HepG2 (cell line): ENCODE results near the gene LYST. TPM values are rescaled to one million over a fixed set of nuclear protein-coding genes. Genes with fewer than 3 reads are reported as not detected.

ENCODE experiments used
- ATF1 ChIP-seq: IDR thresholded peaks from 2 replicates; pipeline ENCODE4 v1.6.1; 2016; ENCODE audit warnings: mild to moderate bottlenecking, control low read depth
- ATM ChIP-seq: fragments of 450-650 bp; IDR thresholded peaks from 2 replicates; pipeline ENCODE4 v1.7.1; 2017; ENCODE audit warnings: mild to moderate bottlenecking, borderline replicate concordance
- CBX5 ChIP-seq: sonication (generic); formaldehyde crosslinking; IDR thresholded peaks from 2 replicates; pipeline ENCODE4 v1.4.0; 2020; ENCODE audit warnings: missing genetic modification reagents, borderline replicate concordance
- HCFC1 ChIP-seq: fragments of 150-350 bp; IDR thresholded peaks from 2 replicates; pipeline ENCODE4 v1.6.1; 2014; ENCODE audit warnings: low read depth, low read length
- IKZF4 ChIP-seq: sonication (generic); formaldehyde crosslinking; IDR thresholded peaks from 2 replicates; pipeline ENCODE4 v1.5.1; 2020; ENCODE audit warnings: borderline replicate concordance, mild to moderate bottlenecking, low read depth, missing genetic modification reagents; ENCODE audit errors: not compliant biosample characterization
- KLF13 ChIP-seq: sonication (generic); formaldehyde crosslinking; IDR thresholded peaks from 2 replicates; pipeline ENCODE4 v1.4.0; 2020; ENCODE audit warnings: mild to moderate bottlenecking, missing genetic modification reagents
- RBM22 ChIP-seq: fragments of 200-400 bp; formaldehyde crosslinking; optimal IDR thresholded peaks from 2 replicates; pipeline ENCODE3; 2017; ENCODE audit warnings: mild to moderate bottlenecking, low read length, moderate library complexity
- SOX5 ChIP-seq: IDR thresholded peaks from 2 replicates; pipeline ENCODE4 v1.6.1; 2016; ENCODE audit warnings: borderline replicate concordance
- TCF7 ChIP-seq: sonication (generic); IDR thresholded peaks from 2 replicates; pipeline ENCODE4 v1.6.1; 2016; ENCODE audit warnings: antibody characterized with exemption, low read depth
- ZNF101 ChIP-seq: sonication (generic); formaldehyde crosslinking; IDR thresholded peaks from 2 replicates; pipeline ENCODE4 v1.4.0; 2020; ENCODE audit warnings: mild to moderate bottlenecking, low read depth, missing genetic modification reagents, borderline replicate concordance
- ZNF24 ChIP-seq: fragments of 450-650 bp; IDR thresholded peaks from 2 replicates; pipeline ENCODE4 v1.6.1; 2017; ENCODE audit warnings: antibody characterized with exemption, mild to moderate bottlenecking
- ZNF274 ChIP-seq: sonication (generic); formaldehyde crosslinking; IDR thresholded peaks from 2 replicates; pipeline ENCODE4 v1.5.1; 2020; ENCODE audit warnings: mild to moderate bottlenecking, missing genetic modification reagents
- ZNF572 ChIP-seq: sonication (generic); formaldehyde crosslinking; IDR thresholded peaks from 2 replicates; pipeline ENCODE4 v1.5.1; 2020; ENCODE audit warnings: mild to moderate bottlenecking, missing genetic modification reagents
- ZNF577 ChIP-seq: sonication (generic); formaldehyde crosslinking; IDR thresholded peaks from 2 replicates; pipeline ENCODE4 v1.4.0; 2020; ENCODE audit warnings: mild to moderate bottlenecking, low read depth, missing genetic modification reagents, borderline replicate concordance
- ZNF776 ChIP-seq: sonication (generic); formaldehyde crosslinking; IDR thresholded peaks from 2 replicates; pipeline ENCODE4 v1.4.0; 2020; ENCODE audit warnings: mild to moderate bottlenecking, missing genetic modification reagents
- ZNF83 ChIP-seq: sonication (generic); formaldehyde crosslinking; IDR thresholded peaks from 2 replicates; pipeline ENCODE4 v1.4.0; 2020; ENCODE audit warnings: missing genetic modification reagents, mild to moderate bottlenecking, borderline replicate concordance
- ZNF850 ChIP-seq: sonication (generic); formaldehyde crosslinking; conservative IDR thresholded peaks from 2 replicates; pipeline ENCODE4 v1.9.0; 2021; ENCODE audit warnings: mild to moderate bottlenecking, missing genetic modification reagents
- ZSCAN20 ChIP-seq: sonication (generic); formaldehyde crosslinking; IDR thresholded peaks from 2 replicates; pipeline ENCODE4 v1.4.0; 2020; ENCODE audit warnings: missing genetic modification reagents, mild to moderate bottlenecking, borderline replicate concordance
- polyA plus RNA-seq, 8 experiments: library from polyadenylated mRNA; depleted of rRNA in 3 of 8; stranded (reverse) in 7 of 8; unstranded in 1 of 8; fragments of >200 nt; fragmentation: Illumina TruSeq in 4 of 8; extraction: Trizol in 4 of 8; gene quantifications; 2 replicates each; pipeline versions ENCODE4 v1.2.1 to v1.2.3, GENCODE V29; 2011 to 2016; ENCODE audit warnings: low read depth in 4 of 8, missing spikeins in 1 of 8, mixed read lengths in 1 of 8; ENCODE audit not compliant: insufficient read depth in 1 of 8
- total RNA-seq, 5 experiments: library from RNA; depleted of rRNA; stranded (reverse); fragments of >200 nt; fragmentation: Illumina TruSeq; extraction: Trizol; gene quantifications; 2 replicates each; pipeline ENCODE4 v1.2.3, GENCODE V29; 2016; ENCODE audit warnings: low read depth in 1 of 5
- TF ChIP-seq, protein P1 (sequence below): sonication (generic); formaldehyde crosslinking; IDR thresholded peaks from 2 replicates; pipeline ENCODE4 v1.5.0; 2020; ENCODE audit warnings: mild to moderate bottlenecking, missing genetic modification reagents, borderline replicate concordance
- TF ChIP-seq, protein P2 (sequence below): sonication (generic); formaldehyde crosslinking; IDR thresholded peaks from 2 replicates; pipeline ENCODE4 v1.8.0; 2022; ENCODE audit warnings: low read depth, missing genetic modification reagents
- TF ChIP-seq, protein P3 (sequence below): IDR thresholded peaks from 2 replicates; pipeline ENCODE4 v1.6.1; 2012; ENCODE audit warnings: low read depth, low read length, improper control_type of control experiment

The LYST gene
- total and polyA plus RNA-seq, 2 of the 13 experiments (the other 11 are each of a cell fraction or from before 2014, with no cell fraction given), result 0.91 to 2.5 TPM

DNA sequence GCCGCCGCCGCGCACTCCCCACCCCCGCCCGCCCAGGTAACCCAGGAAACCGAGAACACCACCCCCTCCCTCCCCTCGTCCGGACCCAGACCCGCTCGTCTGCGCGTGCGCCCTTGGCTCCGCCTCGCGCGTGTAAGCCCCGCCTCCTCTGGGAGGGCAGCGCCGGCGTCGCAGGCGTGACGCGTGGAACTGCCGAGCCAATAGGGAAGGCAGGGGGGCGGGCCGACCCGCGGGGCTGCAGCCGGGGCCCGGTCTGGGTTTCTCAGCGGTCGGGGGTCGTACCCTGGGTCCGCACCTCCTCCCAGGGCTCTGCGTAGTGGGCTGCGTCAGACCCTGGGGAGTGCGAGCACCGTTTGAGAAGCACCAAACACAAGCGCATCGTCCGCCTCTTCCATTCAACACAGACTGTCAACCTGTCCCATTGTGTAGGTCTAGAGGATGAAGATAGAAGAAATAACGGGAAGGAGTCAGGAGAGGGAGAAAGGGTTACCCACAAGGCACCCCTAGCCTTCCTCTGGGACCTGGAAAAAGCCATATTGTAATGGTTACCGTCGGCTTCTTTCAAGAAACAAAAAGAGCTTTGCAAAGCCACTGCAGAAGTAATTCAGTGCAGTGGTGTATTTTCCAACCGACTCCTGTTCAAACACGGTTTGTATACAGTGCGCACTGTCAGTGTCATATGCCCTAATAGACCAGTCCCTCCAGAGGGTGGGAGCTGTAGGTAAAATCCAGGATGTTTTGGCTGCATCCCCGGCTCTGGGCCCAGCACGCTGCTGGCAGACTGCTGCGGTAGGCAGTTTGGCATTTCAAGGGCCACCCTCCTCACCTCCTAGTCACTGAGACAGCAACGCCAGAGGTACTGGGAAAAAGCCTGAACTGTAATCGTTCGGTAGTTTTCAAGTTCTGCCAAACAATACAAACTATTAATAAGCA, 473 bp upstream of the LYST start (continued):
- TF ChIP-seq, protein P1, sequence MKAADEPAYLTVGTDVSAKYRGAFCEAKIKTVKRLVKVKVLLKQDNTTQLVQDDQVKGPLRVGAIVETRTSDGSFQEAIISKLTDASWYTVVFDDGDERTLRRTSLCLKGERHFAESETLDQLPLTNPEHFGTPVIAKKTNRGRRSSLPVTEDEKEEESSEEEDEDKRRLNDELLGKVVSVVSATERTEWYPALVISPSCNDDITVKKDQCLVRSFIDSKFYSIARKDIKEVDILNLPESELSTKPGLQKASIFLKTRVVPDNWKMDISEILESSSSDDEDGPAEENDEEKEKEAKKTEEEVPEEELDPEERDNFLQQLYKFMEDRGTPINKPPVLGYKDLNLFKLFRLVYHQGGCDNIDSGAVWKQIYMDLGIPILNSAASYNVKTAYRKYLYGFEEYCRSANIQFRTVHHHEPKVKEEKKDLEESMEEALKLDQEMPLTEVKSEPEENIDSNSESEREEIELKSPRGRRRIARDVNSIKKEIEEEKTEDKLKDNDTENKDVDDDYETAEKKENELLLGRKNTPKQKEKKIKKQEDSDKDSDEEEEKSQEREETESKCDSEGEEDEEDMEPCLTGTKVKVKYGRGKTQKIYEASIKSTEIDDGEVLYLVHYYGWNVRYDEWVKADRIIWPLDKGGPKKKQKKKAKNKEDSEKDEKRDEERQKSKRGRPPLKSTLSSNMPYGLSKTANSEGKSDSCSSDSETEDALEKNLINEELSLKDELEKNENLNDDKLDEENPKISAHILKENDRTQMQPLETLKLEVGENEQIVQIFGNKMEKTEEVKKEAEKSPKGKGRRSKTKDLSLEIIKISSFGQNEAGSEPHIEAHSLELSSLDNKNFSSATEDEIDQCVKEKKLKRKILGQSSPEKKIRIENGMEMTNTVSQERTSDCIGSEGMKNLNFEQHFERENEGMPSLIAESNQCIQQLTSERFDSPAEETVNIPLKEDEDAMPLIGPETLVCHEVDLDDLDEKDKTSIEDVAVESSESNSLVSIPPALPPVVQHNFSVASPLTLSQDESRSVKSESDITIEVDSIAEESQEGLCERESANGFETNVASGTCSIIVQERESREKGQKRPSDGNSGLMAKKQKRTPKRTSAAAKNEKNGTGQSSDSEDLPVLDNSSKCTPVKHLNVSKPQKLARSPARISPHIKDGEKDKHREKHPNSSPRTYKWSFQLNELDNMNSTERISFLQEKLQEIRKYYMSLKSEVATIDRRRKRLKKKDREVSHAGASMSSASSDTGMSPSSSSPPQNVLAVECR (CRISPR knock-in tag), result peak; percentile 39
- TF ChIP-seq, protein P2, sequence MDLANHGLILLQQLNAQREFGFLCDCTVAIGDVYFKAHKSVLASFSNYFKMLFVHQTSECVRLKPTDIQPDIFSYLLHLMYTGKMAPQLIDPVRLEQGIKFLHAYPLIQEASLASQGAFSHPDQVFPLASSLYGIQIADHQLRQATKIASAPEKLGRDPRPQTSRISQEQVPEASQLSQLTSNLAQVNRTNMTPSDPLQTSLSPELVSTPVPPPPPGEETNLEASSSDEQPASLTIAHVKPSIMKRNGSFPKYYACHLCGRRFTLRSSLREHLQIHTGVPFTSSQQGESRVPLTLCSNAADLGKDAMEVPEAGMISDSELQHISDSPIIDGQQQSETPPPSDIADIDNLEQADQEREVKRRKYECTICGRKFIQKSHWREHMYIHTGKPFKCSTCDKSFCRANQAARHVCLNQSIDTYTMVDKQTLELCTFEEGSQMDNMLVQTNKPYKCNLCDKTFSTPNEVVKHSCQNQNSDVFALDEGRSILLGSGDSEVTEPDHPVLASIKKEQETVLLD (CRISPR knock-in tag), result no peak
- TF ChIP-seq IKZF4 (CRISPR knock-in tag) (no peak), ZNF274 (CRISPR knock-in tag) (no peak), CBX5 (CRISPR knock-in tag) (no peak), ZNF850 (no peak), ZNF577 (CRISPR knock-in tag) (no peak), SOX5 (CRISPR knock-in tag) (no peak), ZNF572 (no peak), ATF1 (CRISPR knock-in tag) (peak; percentile 85), ATM (no peak), KLF13 (CRISPR knock-in tag) (no peak), ZNF83 (no peak), RBM22 (no peak), TCF7 (no peak), ZSCAN20 (CRISPR knock-in tag) (no peak), ZNF24 (no peak), ZNF101 (no peak), HCFC1 (0 out of 2 replicates have a peak, but pooled peaks have one; percentile 37), ZNF776 (CRISPR knock-in tag) (no peak)
- TF ChIP-seq, protein P3, sequence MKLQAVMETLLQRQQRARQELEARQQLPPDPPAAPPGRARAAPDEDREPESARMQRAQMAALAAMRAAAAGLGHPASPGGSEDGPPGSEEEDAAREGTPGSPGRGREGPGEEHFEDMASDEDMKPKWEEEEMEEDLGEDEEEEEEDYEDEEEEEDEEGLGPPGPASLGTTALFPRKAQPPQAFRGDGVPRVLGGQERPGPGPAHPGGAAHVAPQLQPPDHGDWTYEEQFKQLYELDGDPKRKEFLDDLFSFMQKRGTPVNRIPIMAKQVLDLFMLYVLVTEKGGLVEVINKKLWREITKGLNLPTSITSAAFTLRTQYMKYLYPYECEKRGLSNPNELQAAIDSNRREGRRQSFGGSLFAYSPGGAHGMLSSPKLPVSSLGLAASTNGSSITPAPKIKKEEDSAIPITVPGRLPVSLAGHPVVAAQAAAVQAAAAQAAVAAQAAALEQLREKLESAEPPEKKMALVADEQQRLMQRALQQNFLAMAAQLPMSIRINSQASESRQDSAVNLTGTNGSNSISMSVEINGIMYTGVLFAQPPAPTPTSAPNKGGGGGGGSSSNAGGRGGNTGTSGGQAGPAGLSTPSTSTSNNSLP, result no peak
